Measurements from ENCODE around the gene TMEM95. TPM values are rescaled to one million over a fixed set of nuclear protein-coding genes. Genes with fewer than 3 reads are reported as not detected.

TMEM95 gene
- total and polyA plus RNA-seq, 2 experiments from 2014 or later = not detected

DNA sequence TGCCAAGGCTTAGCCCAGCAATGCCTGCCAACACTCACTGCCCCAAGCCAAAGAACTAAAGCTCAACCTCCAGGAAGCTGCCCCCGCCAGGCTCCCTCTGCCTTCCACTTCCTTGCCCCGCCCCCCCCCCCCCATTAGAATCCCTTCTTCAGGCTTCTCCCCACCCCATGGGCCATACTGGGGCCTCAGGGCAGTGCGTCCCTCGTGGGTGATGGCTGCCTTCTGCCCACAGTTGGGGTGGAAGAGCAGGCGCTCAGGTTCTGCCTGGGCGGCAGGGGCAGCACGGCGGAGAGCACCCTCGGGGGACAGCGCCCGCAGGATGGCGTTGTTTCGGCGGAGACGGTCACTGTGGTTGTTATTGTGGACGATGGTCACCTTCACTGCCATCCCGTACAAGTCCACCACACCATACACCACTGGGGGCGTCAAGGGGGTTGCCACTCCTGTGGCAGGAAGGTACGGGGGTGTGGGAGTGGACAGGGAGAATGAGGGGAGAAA lies 29.9 kb upstream of the TMEM95 start:
- peaks cover 5% of the 10 kb centered on the region; the same call in 1 of the 2 replicates for H3K4me1 ChIP-seq (ENCODE audit: insufficient read depth)
- no peaks in the 10 kb centered on the region for H3K9me2 ChIP-seq (ENCODE audit: insufficient read depth)
- H3K4me2 ChIP-seq = no peak overlapping the region
- H3K79me2 ChIP-seq (replicated peaks; ENCODE audit: insufficient read depth) = peaks cover 14% of the 10 kb centered on the region
- Mint-ChIP-seq H3K27me3 (ENCODE audit: insufficient read depth, low read depth, poor library complexity) (peaks cover 6% of the 10 kb centered on the region), H3K4me1 (peaks cover 10% of the 10 kb centered on the region), H3K27ac (no peak overlapping the region), H3K36me3 (ENCODE audit: low read depth) (peaks cover 60% of the 10 kb centered on the region), H3K9me3 (no peaks in the 10 kb centered on the region), H3K4me3 (no peak overlapping the region)
- H3K27ac ChIP-seq (ENCODE audit: low read depth) = no peak overlapping the region
- peaks cover 24% of the 10 kb centered on the region for H3K36me3 ChIP-seq (ENCODE audit: insufficient read depth)
- TF ChIP-seq NANOG (IDR thresholded peaks at IDR 0.05; ENCODE audit: borderline replicate concordance) (no peak), ZNF114 (CRISPR knock-in tag; IDR thresholded peaks at IDR 0.05) (no peak), STAT1 (IDR thresholded peaks at IDR 0.05; ENCODE audit: unreplicated experiment) (no peak), POLR2AphosphoS5 (IDR thresholded peaks at IDR 0.05; ENCODE audit: low read depth) (no peak), ZNF331 (CRISPR knock-in tag; IDR thresholded peaks at IDR 0.05; ENCODE audit: low read depth) (no peak), CREB1 (CRISPR knock-in tag; IDR thresholded peaks at IDR 0.05; ENCODE audit: low read depth) (no peak), EZH2phosphoT487 (IDR thresholded peaks at IDR 0.05; ENCODE audit: unreplicated experiment) (no peak), JUNB (IDR thresholded peaks at IDR 0.05; ENCODE audit: unreplicated experiment) (no peak), EZH2 (IDR thresholded peaks at IDR 0.05; ENCODE audit: low read depth, unreplicated experiment) (no peak)
- TF ChIP-seq, protein P1, sequence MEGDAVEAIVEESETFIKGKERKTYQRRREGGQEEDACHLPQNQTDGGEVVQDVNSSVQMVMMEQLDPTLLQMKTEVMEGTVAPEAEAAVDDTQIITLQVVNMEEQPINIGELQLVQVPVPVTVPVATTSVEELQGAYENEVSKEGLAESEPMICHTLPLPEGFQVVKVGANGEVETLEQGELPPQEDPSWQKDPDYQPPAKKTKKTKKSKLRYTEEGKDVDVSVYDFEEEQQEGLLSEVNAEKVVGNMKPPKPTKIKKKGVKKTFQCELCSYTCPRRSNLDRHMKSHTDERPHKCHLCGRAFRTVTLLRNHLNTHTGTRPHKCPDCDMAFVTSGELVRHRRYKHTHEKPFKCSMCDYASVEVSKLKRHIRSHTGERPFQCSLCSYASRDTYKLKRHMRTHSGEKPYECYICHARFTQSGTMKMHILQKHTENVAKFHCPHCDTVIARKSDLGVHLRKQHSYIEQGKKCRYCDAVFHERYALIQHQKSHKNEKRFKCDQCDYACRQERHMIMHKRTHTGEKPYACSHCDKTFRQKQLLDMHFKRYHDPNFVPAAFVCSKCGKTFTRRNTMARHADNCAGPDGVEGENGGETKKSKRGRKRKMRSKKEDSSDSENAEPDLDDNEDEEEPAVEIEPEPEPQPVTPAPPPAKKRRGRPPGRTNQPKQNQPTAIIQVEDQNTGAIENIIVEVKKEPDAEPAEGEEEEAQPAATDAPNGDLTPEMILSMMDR (conservative IDR thresholded peaks at IDR 0.05; ENCODE audit: low read depth in 2 of 2) = no peak
- TF ChIP-seq, protein P2, sequence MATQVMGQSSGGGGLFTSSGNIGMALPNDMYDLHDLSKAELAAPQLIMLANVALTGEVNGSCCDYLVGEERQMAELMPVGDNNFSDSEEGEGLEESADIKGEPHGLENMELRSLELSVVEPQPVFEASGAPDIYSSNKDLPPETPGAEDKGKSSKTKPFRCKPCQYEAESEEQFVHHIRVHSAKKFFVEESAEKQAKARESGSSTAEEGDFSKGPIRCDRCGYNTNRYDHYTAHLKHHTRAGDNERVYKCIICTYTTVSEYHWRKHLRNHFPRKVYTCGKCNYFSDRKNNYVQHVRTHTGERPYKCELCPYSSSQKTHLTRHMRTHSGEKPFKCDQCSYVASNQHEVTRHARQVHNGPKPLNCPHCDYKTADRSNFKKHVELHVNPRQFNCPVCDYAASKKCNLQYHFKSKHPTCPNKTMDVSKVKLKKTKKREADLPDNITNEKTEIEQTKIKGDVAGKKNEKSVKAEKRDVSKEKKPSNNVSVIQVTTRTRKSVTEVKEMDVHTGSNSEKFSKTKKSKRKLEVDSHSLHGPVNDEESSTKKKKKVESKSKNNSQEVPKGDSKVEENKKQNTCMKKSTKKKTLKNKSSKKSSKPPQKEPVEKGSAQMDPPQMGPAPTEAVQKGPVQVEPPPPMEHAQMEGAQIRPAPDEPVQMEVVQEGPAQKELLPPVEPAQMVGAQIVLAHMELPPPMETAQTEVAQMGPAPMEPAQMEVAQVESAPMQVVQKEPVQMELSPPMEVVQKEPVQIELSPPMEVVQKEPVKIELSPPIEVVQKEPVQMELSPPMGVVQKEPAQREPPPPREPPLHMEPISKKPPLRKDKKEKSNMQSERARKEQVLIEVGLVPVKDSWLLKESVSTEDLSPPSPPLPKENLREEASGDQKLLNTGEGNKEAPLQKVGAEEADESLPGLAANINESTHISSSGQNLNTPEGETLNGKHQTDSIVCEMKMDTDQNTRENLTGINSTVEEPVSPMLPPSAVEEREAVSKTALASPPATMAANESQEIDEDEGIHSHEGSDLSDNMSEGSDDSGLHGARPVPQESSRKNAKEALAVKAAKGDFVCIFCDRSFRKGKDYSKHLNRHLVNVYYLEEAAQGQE (IDR thresholded peaks at IDR 0.05; ENCODE audit: unreplicated experiment) = no peak
- TF ChIP-seq, protein P3, sequence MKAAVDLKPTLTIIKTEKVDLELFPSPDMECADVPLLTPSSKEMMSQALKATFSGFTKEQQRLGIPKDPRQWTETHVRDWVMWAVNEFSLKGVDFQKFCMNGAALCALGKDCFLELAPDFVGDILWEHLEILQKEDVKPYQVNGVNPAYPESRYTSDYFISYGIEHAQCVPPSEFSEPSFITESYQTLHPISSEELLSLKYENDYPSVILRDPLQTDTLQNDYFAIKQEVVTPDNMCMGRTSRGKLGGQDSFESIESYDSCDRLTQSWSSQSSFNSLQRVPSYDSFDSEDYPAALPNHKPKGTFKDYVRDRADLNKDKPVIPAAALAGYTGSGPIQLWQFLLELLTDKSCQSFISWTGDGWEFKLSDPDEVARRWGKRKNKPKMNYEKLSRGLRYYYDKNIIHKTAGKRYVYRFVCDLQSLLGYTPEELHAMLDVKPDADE (IDR thresholded peaks at IDR 0.05) = no peak
- TF ChIP-seq, protein P4, sequence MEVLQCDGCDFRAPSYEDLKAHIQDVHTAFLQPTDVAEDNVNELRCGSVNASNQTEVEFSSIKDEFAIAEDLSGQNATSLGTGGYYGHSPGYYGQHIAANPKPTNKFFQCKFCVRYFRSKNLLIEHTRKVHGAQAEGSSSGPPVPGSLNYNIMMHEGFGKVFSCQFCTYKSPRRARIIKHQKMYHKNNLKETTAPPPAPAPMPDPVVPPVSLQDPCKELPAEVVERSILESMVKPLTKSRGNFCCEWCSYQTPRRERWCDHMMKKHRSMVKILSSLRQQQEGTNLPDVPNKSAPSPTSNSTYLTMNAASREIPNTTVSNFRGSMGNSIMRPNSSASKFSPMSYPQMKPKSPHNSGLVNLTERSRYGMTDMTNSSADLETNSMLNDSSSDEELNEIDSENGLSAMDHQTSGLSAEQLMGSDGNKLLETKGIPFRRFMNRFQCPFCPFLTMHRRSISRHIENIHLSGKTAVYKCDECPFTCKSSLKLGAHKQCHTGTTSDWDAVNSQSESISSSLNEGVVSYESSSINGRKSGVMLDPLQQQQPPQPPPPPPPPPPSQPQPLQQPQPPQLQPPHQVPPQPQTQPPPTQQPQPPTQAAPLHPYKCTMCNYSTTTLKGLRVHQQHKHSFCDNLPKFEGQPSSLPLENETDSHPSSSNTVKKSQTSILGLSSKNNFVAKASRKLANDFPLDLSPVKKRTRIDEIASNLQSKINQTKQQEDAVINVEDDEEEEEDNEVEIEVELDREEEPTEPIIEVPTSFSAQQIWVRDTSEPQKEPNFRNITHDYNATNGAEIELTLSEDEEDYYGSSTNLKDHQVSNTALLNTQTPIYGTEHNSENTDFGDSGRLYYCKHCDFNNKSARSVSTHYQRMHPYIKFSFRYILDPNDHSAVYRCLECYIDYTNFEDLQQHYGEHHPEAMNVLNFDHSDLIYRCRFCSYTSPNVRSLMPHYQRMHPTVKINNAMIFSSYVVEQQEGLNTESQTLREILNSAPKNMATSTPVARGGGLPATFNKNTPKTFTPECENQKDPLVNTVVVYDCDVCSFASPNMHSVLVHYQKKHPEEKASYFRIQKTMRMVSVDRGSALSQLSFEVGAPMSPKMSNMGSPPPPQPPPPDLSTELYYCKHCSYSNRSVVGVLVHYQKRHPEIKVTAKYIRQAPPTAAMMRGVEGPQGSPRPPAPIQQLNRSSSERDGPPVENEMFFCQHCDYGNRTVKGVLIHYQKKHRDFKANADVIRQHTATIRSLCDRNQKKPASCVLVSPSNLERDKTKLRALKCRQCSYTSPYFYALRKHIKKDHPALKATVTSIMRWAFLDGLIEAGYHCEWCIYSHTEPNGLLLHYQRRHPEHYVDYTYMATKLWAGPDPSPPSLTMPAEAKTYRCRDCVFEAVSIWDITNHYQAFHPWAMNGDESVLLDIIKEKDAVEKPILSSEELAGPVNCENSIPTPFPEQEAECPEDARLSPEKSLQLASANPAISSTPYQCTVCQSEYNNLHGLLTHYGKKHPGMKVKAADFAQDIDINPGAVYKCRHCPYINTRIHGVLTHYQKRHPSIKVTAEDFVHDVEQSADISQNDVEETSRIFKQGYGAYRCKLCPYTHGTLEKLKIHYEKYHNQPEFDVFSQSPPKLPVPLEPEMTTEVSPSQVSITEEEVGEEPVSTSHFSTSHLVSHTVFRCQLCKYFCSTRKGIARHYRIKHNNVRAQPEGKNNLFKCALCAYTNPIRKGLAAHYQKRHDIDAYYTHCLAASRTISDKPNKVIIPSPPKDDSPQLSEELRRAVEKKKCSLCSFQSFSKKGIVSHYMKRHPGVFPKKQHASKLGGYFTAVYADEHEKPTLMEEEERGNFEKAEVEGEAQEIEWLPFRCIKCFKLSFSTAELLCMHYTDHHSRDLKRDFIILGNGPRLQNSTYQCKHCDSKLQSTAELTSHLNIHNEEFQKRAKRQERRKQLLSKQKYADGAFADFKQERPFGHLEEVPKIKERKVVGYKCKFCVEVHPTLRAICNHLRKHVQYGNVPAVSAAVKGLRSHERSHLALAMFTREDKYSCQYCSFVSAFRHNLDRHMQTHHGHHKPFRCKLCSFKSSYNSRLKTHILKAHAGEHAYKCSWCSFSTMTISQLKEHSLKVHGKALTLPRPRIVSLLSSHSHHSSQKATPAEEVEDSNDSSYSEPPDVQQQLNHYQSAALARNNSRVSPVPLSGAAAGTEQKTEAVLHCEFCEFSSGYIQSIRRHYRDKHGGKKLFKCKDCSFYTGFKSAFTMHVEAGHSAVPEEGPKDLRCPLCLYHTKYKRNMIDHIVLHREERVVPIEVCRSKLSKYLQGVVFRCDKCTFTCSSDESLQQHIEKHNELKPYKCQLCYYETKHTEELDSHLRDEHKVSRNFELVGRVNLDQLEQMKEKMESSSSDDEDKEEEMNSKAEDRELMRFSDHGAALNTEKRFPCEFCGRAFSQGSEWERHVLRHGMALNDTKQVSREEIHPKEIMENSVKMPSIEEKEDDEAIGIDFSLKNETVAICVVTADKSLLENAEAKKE (CRISPR knock-in tag; IDR thresholded peaks at IDR 0.05) = no peak
- no peaks in the 10 kb centered on the region for H3K27me3 ChIP-seq (ENCODE audit: insufficient read depth)
- H3F3A ChIP-seq (replicated peaks; ENCODE audit: low read depth) = peaks cover 15% of the 10 kb centered on the region; the same call in 1 of the 2 replicates
- no peak for ATAC-seq
- no peaks in the 10 kb centered on the region for H4K20me1 ChIP-seq (replicated peaks; ENCODE audit: insufficient read depth)
- no peak for DNase-seq (ENCODE audit: low spot score)
- H2AFZ ChIP-seq = no peak overlapping the region
- H3K4me3 ChIP-seq = no peak overlapping the region

Data from GM23338 (cell line).